ENCODE results near the gene TNFRSF8.

DNA sequence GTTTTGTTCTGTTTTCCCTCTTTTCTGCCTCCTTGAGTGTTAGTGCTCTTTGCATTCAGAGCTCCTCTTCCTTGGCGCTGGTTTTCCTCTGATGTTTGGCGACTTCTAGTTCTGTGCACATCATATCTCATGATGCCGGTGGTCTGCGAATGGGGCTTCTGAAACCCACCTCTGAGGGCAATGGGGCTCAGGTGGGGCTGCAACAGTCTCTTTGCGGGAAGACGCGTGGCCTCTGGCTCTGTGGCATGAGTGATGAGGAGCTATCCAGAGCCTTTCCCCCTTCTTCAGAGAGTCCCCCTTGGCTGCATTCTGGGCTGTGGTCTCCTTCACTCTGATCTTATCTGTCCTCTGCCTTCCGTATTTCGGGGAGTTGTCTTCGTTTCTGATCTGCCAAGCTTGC lies 39.0 kb downstream of the TNFRSF8 start:
- TF ChIP-seq, protein P1, sequence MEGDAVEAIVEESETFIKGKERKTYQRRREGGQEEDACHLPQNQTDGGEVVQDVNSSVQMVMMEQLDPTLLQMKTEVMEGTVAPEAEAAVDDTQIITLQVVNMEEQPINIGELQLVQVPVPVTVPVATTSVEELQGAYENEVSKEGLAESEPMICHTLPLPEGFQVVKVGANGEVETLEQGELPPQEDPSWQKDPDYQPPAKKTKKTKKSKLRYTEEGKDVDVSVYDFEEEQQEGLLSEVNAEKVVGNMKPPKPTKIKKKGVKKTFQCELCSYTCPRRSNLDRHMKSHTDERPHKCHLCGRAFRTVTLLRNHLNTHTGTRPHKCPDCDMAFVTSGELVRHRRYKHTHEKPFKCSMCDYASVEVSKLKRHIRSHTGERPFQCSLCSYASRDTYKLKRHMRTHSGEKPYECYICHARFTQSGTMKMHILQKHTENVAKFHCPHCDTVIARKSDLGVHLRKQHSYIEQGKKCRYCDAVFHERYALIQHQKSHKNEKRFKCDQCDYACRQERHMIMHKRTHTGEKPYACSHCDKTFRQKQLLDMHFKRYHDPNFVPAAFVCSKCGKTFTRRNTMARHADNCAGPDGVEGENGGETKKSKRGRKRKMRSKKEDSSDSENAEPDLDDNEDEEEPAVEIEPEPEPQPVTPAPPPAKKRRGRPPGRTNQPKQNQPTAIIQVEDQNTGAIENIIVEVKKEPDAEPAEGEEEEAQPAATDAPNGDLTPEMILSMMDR (IDR thresholded peaks at IDR 0.05; ENCODE audit: insufficient read depth, low read length, poor library complexity, severe bottlenecking), result no peak
- TF ChIP-seq EZH2phosphoT487 (conservative IDR thresholded peaks at IDR 0.05; ENCODE audit: low read length), result no peak

Measured in SU-DHL-6 (cell line).